ENCODE data around the gene PLLP.

Gene PLLP

DNA sequence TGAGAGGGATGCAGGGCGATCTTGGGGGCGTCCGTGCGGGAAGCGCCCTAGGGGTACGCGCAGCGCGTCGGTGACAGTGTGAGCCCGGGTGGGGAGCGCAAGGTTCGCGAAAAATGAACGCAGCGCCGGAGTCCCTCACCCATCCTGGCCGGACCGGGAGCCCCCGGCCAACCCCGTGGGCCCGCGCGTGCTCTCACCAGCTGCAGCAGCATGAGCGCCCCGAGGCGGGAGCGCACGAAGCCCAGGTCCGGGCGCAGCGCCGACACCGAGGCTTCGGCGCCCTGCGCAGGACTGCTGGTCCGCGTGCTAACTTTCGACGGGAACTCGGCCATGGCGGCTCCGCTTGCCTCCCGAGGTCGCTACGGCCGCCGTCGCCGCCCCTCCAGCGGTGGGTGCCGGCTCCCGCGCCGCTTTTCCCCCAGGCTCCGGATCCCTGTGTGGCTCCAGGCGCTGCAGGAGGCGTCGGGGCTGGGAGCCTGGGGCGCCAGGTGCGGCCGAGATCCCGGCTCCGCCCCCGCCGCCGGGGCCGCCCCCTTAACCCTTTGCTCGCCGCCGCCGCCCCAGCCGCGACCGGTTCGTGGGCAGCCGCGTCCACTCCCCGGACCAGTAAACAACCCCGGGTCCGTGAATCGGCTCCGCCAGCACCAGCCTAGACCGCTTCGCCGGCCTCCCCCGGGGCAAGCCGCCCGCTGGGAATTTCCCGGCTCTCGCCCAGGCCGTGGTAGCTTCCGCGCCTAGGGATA lies at the start of gene PLLP:
PLLP (minus strand) TSS at position 464 of the 743 bp plus-strand sequence; CDS start at position 332, 132 bp downstream.
- H3K4me3 ChIP-seq (ENCODE audit: severe bottlenecking) = peak within 1 kb of the TSS; percentile 67
- no peak for DNase-seq (ENCODE audit: low spot score)
- H3K9me3 ChIP-seq (ENCODE audit: severe bottlenecking) = no peaks in the 10 kb centered on the region
- H3K36me3 ChIP-seq (ENCODE audit: low read depth) = no peaks in the 10 kb centered on the region
- H3K4me1 ChIP-seq (ENCODE audit: insufficient read depth, poor library complexity, severe bottlenecking) = peaks cover 18% of the 10 kb centered on the region
- H3K27ac ChIP-seq (ENCODE audit: poor library complexity, severe bottlenecking) = peak within 1 kb of the TSS; percentile 35
- TF ChIP-seq, protein P1, sequence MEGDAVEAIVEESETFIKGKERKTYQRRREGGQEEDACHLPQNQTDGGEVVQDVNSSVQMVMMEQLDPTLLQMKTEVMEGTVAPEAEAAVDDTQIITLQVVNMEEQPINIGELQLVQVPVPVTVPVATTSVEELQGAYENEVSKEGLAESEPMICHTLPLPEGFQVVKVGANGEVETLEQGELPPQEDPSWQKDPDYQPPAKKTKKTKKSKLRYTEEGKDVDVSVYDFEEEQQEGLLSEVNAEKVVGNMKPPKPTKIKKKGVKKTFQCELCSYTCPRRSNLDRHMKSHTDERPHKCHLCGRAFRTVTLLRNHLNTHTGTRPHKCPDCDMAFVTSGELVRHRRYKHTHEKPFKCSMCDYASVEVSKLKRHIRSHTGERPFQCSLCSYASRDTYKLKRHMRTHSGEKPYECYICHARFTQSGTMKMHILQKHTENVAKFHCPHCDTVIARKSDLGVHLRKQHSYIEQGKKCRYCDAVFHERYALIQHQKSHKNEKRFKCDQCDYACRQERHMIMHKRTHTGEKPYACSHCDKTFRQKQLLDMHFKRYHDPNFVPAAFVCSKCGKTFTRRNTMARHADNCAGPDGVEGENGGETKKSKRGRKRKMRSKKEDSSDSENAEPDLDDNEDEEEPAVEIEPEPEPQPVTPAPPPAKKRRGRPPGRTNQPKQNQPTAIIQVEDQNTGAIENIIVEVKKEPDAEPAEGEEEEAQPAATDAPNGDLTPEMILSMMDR (IDR thresholded peaks at IDR 0.05; ENCODE audit: poor library complexity, severe bottlenecking) = no peak
- no peaks in the 10 kb centered on the region for H3K27me3 ChIP-seq (ENCODE audit: insufficient read depth, poor library complexity, severe bottlenecking)
- ATAC-seq (ENCODE audit: low read depth) = peak; percentile 69

DNA sequence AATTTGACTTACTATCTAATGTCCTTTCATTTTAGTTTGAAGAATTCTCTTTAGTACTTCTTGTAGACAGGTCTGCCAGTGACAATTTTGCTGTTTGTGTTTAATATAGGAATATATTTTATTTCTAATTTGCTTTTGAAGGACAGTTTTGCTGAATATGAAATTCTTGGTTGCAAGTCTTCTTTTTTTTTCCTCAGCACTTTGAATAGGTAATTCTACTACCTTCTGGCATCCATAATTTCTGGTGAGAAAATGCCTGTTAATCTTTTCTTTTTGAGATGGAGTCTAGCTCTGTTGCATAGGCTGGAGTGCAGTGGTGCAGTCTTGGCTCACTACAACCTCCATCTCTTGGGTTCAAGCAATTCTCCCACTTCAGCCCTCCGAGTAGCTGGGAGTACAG lies 48.9 kb upstream of the PLLP start:
- no peak overlapping the region for H3K27ac ChIP-seq (ENCODE audit: poor library complexity, severe bottlenecking)
- ATAC-seq (ENCODE audit: low read depth) = no peak
- no peaks in the 10 kb centered on the region for H3K9me3 ChIP-seq (ENCODE audit: severe bottlenecking)
- H3K4me3 ChIP-seq (ENCODE audit: severe bottlenecking) = no peak overlapping the region
- no peaks in the 10 kb centered on the region for H3K36me3 ChIP-seq (ENCODE audit: low read depth)
- H3K27me3 ChIP-seq (ENCODE audit: insufficient read depth, poor library complexity, severe bottlenecking) = no peaks in the 10 kb centered on the region
- H3K4me1 ChIP-seq (ENCODE audit: insufficient read depth, poor library complexity, severe bottlenecking) = no peaks in the 10 kb centered on the region
- TF ChIP-seq, protein P1 (IDR thresholded peaks at IDR 0.05; ENCODE audit: poor library complexity, severe bottlenecking) = no peak
- no peak for DNase-seq (ENCODE audit: low spot score)

DNA sequence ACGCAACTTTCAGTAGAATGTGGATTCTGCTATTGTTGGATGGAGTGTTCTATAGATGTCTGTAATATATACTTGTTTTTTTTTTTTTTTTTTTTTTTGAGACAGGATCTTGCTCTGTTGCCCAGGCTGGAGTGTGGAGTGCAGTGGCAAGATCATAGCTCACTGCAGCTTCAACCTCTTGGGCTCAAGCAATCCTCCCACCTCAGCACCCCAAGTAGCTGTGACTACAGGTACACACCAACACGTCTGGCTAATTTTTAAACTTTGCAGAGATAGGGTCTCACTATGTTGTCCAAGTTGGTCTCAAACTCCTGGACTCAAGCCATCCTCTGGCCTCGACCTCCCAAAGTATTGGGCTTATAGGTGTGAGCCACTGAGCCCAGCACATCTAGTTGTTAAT lies 46.9 kb upstream of the PLLP start:
- no peak overlapping the region for H3K4me3 ChIP-seq (ENCODE audit: severe bottlenecking)
- TF ChIP-seq, protein P1 (IDR thresholded peaks at IDR 0.05; ENCODE audit: poor library complexity, severe bottlenecking) = no peak
- no peak for DNase-seq (ENCODE audit: low spot score)
- H3K27me3 ChIP-seq (ENCODE audit: insufficient read depth, poor library complexity, severe bottlenecking) = no peaks in the 10 kb centered on the region
- no peak for ATAC-seq (ENCODE audit: low read depth)
- H3K4me1 ChIP-seq (ENCODE audit: insufficient read depth, poor library complexity, severe bottlenecking) = no peaks in the 10 kb centered on the region
- no peaks in the 10 kb centered on the region for H3K9me3 ChIP-seq (ENCODE audit: severe bottlenecking)
- H3K27ac ChIP-seq (ENCODE audit: poor library complexity, severe bottlenecking) = no peak overlapping the region
- H3K36me3 ChIP-seq (ENCODE audit: low read depth) = no peaks in the 10 kb centered on the region

- ATAC-seq (ENCODE audit: low read depth) = no peak
- DNase-seq (ENCODE audit: low spot score) = no peak
- Histone ChIP-seq H3K9me3 (ENCODE audit: severe bottlenecking) (no peaks in the 10 kb centered on the region), H3K27ac (ENCODE audit: poor library complexity, severe bottlenecking) (no peak overlapping the region), H3K36me3 (ENCODE audit: low read depth) (no peaks in the 10 kb centered on the region), H3K27me3 (ENCODE audit: insufficient read depth, poor library complexity, severe bottlenecking) (no peaks in the 10 kb centered on the region), H3K4me1 (ENCODE audit: insufficient read depth, poor library complexity, severe bottlenecking) (no peaks in the 10 kb centered on the region), H3K4me3 (ENCODE audit: severe bottlenecking) (no peak overlapping the region)
- TF ChIP-seq, protein P1 (IDR thresholded peaks at IDR 0.05; ENCODE audit: poor library complexity, severe bottlenecking) = no peak
These were observed 45.4 kb upstream of the PLLP start for GRCh38 chr16:57329718-57330327.

DNA sequence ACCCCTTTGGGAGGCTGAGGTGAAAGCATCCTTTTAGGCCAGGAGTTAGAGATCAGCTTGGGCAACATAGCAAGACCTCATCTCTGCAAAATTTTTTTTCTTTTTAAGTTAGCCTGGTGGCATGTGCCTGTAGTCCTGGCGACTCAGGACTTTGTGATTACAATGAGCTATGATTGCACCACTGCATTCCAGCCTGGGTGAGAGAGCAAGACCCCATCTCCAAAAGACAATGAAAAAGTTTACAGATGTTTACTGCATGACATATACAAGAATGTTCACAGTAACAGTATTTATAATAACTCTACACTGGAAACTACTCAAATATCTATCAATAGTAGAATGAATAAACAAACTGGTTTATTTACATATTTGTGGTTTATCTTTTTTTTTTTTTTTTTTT lies 41.0 kb upstream of the PLLP start:
- DNase-seq (ENCODE audit: low spot score) = no peak

More for the DNA sequence above, 41.0 kb upstream of the PLLP start:
- H3K4me3 ChIP-seq (ENCODE audit: severe bottlenecking) = no peak overlapping the region
- peak; percentile 36; the same call in 1 of the 3 replicates for ATAC-seq (ENCODE audit: low read depth)
- H3K9me3 ChIP-seq (ENCODE audit: severe bottlenecking) = no peaks in the 10 kb centered on the region
- no peaks in the 10 kb centered on the region for H3K27me3 ChIP-seq (ENCODE audit: insufficient read depth, poor library complexity, severe bottlenecking)
- no peaks in the 10 kb centered on the region for H3K36me3 ChIP-seq (ENCODE audit: low read depth)
- H3K4me1 ChIP-seq (ENCODE audit: insufficient read depth, poor library complexity, severe bottlenecking) = no peaks in the 10 kb centered on the region
- H3K27ac ChIP-seq (ENCODE audit: poor library complexity, severe bottlenecking) = no peak overlapping the region
- TF ChIP-seq, protein P1 (IDR thresholded peaks at IDR 0.05; ENCODE audit: poor library complexity, severe bottlenecking) = no peak

All from RWPE2 (cell line).